Stimulated activated memory B cell treated with anti-CD40 and anti-IgM and Interleukin-4, amounts not matched to agents 10 μg/mL and 1 μg/mL and 100 μg/mL, for 72 hours (primary cell): Measurements from ENCODE around the gene ZNF595.
A peak's percentile ranks its signal among the peaks of the same experiment; 100 is the strongest.
"Not testable (repeated sequence)": the region's sequence is repeated elsewhere in the genome, so short reads cannot be mapped to it uniquely, and the experiment has no call there.

ENCODE experiments used
- ATAC-seq: fragments of 150-1000 bp; cut with Tn5 transposase; 2 replicates; pipeline ENCODE4 v1.10.0; 2021
- H3K27ac Mint-ChIP-seq: one replicate; pipeline ENCODE4 v1.8.0; 2022; ENCODE audit warnings: mild to moderate bottlenecking, mixed read lengths
- H3K27me3 Mint-ChIP-seq: one replicate; pipeline ENCODE4 v1.8.0; 2022; ENCODE audit warnings: mixed read lengths
- H3K36me3 Mint-ChIP-seq: one replicate; pipeline ENCODE4 v1.8.0; 2022; ENCODE audit warnings: mixed read lengths
- H3K4me1 Mint-ChIP-seq: one replicate; pipeline ENCODE4 v1.8.0; 2022; ENCODE audit warnings: mixed read lengths
- H3K4me3 Mint-ChIP-seq: one replicate; pipeline ENCODE4 v1.8.0; 2022; ENCODE audit warnings: mild to moderate bottlenecking, moderate library complexity, mixed read lengths
- H3K9me3 Mint-ChIP-seq: one replicate; pipeline ENCODE4 v1.8.0; 2022; ENCODE audit warnings: mixed read lengths

The ZNF595 gene

GRCh38 chr4:120616-121015, 67.5 kb downstream of the ZNF595 start:
- Mint-ChIP-seq H3K4me3 (no peak overlapping the region), H3K4me1 (peaks cover 22% of the 10 kb centered on the region), H3K27me3 (no peaks in the 10 kb centered on the region), H3K27ac (no peak overlapping the region), H3K36me3 (peaks cover 6% of the 10 kb centered on the region), H3K9me3 (peaks cover 20% of the 10 kb centered on the region)
- no peak for ATAC-seq

GRCh38 chr4:121408-122084, 68.4 kb downstream of the ZNF595 start:
- Mint-ChIP-seq H3K4me3 (no peak overlapping the region), H3K4me1 (peaks cover 25% of the 10 kb centered on the region), H3K9me3 (peaks cover 18% of the 10 kb centered on the region), H3K36me3 (peaks cover 12% of the 10 kb centered on the region), H3K27ac (no peak overlapping the region), H3K27me3 (no peaks in the 10 kb centered on the region)
- no peak for ATAC-seq

- Mint-ChIP-seq H3K36me3 (peaks cover 35% of the 10 kb centered on the region), H3K4me1 (peaks cover 20% of the 10 kb centered on the region), H3K27ac (peak overlapping the region; percentile 94), H3K4me3 (peak overlapping the region; percentile 100), H3K9me3 (peaks cover 10% of the 10 kb centered on the region)
- H3K27me3 Mint-ChIP-seq, ATAC-seq: not testable (repeated sequence)
Observed at GRCh38 chr4:123922-124274, 70.8 kb downstream of the ZNF595 start.

GRCh38 chr4:124275-125081, 71.4 kb downstream of the ZNF595 start, which contains the start of gene ZNF718:
Gene ZNF718, plus strand, starts transcription at chr4:124501. Its CDS starts 170 bp downstream, at chr4:124671.
- peak within 1 kb of the TSS; percentile 94 for H3K27ac Mint-ChIP-seq
- H3K9me3 Mint-ChIP-seq, result peaks cover 10% of the 10 kb centered on the region
- ATAC-seq, result peak; percentile 100
- H3K4me3 Mint-ChIP-seq, result peak within 1 kb of the TSS; percentile 100
- H3K36me3 Mint-ChIP-seq, result peaks cover 40% of the 10 kb centered on the region
- H3K4me1 Mint-ChIP-seq, result peaks cover 20% of the 10 kb centered on the region
- H3K27me3 Mint-ChIP-seq, result no peaks in the 10 kb centered on the region

GRCh38 chr4:125091-125771, 72.1 kb downstream of the ZNF595 start:
- Mint-ChIP-seq H3K9me3 (peaks cover 12% of the 10 kb centered on the region), H3K27me3 (no peaks in the 10 kb centered on the region), H3K27ac (peak overlapping the region; percentile 94), H3K36me3 (peaks cover 48% of the 10 kb centered on the region), H3K4me1 (peaks cover 20% of the 10 kb centered on the region), H3K4me3 (peak overlapping the region; percentile 100)
- peak; percentile 40 for ATAC-seq

GRCh38 chr4:125833-126232, 72.7 kb downstream of the ZNF595 start:
- peaks cover 48% of the 10 kb centered on the region for H3K36me3 Mint-ChIP-seq
- H3K27ac Mint-ChIP-seq, result peak overlapping the region; percentile 94
- H3K4me3 Mint-ChIP-seq, result peak overlapping the region; percentile 100
- H3K27me3 Mint-ChIP-seq, result no peaks in the 10 kb centered on the region
- no peak for ATAC-seq
- peaks cover 20% of the 10 kb centered on the region for H3K4me1 Mint-ChIP-seq
- H3K9me3 Mint-ChIP-seq, result peaks cover 12% of the 10 kb centered on the region

GRCh38 chr4:132483-132882, 79.4 kb downstream of the ZNF595 start:
- H3K4me3 Mint-ChIP-seq, result no peak overlapping the region
- H3K9me3 Mint-ChIP-seq, result peaks cover 9% of the 10 kb centered on the region
- peaks cover 71% of the 10 kb centered on the region for H3K36me3 Mint-ChIP-seq

More at GRCh38 chr4:132483-132882, 79.4 kb downstream of the ZNF595 start:
- Mint-ChIP-seq H3K27ac (no peak overlapping the region), H3K27me3 (no peaks in the 10 kb centered on the region), H3K4me1 (no peaks in the 10 kb centered on the region)
- no peak for ATAC-seq
